ENCODE measurements around the gene TPO.
"Not testable (repeated sequence)": the region's sequence is repeated elsewhere in the genome, so short reads cannot be mapped to it uniquely, and the experiment has no call there.

TPO gene

GRCh38 chr2:1551905-1552304, 138.6 kb downstream of the TPO start:
- FAIRE-seq (no peak), DNase-seq (ENCODE audit: low spot score) (no peak)

DNA sequence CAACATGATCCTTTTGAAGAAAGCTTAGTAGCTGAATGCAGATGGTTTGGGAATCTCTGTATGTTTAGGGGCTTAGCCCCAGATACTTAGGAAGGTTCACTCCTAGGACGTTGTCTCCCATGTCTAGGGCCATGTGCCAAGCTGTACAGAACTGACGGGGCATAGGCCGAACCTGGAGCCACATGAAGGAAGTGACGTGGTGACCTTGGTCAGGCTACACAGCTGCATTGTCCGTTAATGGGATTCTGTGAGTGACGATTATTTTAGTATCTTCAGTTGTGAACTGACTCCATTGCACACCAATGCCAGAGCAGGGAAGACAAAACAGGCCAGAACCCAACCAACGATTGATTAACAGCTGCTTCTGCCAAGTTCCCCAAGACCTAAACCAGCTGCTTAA, 139.3 kb downstream of the TPO start:
- no peak for FAIRE-seq

GRCh38 chr2:1553671-1554295, 140.5 kb downstream of the TPO start:
- DNase-seq (ENCODE audit: low spot score) (peak; percentile 98), FAIRE-seq (peak; percentile 93)

More for the DNA sequence above, 139.3 kb downstream of the TPO start:
- DNase-seq (ENCODE audit: low spot score): no peak

- DNase-seq (ENCODE audit: low spot score): no peak
- FAIRE-seq: no peak
Observed at GRCh38 chr2:1556286-1556685, 143.0 kb downstream of the TPO start.

DNA sequence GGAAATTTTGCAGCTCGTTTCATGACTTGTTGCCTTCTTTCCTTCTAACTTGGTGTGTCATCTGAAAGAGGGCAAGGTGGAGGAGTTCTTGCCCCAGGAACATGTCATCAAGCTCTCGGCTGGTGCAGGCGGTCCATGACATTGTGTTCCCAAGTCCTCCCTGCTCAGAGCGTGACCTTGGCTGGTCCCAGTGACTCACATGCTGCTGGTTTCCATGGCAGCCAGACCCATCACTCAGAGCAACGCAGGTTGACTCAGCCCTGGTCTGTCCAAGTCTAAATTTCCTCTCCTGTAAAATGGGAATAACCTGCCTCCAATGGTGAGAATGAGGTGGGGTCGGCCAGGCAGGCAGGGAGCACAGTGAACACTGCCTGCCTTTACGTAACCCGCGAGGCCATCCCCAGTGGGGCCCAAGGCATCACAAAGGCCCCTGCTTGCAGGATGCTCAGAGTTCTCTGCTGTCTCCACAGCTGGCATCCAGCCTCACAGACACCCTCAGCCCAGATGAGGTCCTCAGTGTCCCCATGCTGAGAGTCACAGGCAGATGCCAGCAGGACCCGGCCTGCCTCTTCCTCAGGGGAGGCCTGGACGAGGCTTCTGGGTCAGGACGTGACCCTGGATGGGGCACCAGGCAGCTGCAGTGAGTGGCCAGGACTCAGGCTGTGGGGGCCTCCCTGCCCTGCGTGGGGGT, 143.7 kb downstream of the TPO start:
- FAIRE-seq (peak; percentile 79), DNase-seq (ENCODE audit: low spot score) (peak; percentile 97)

GRCh38 chr2:1557467-1557820, 144.2 kb downstream of the TPO start:
- FAIRE-seq (no peak), DNase-seq (ENCODE audit: low spot score) (no peak)

DNA sequence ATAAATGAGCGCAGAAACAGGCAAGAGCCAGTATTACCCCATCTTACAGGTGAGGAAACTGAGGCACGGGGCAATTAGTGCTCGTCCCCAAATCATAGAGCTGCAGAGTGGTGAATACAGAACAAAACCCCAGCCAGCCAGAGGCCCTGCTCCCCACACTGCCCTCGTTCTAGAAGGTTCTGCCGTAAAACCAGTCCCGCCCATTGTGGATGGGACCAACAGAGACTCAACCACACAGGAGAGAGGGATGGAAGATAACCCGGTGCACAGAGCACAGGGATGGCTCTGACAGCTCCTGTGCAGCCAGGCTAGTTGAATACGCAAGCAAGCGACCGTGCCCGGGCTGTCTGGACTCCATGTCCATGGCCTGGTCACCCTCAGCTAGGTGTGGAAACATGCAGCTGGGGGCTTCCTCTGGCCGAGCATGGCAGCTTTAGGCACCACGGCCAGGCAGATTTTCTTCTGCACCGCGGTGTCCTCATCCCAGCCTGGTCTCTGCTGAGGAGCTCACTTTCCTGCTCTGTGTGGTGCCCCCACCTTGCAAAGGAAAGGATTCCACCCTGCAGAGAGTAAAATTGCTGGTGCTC, 146.4 kb downstream of the TPO start:
- FAIRE-seq (no peak), DNase-seq (ENCODE audit: low spot score) (no peak)

DNA sequence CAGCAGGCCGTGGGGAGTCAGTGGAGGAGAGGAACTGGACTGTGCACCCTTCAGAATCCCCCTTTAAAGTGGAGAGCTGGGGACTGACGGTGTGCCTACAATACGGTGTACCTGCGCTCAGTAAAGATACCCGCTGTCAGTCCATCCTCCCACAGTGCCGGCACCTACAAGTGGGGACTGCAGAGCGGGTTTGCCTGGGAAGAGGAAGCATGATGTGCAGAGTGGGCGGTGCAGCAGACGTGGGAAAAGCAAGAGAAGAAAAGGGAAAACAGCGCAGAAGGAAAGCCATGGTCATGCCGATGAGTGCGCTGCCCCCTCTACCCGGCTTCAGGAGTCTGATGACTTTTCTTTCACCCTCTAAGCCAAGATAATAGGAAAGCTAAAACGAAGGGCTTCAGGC, 148.0 kb downstream of the TPO start:
- DNase-seq (ENCODE audit: low spot score) (no peak), FAIRE-seq (no peak)

DNA sequence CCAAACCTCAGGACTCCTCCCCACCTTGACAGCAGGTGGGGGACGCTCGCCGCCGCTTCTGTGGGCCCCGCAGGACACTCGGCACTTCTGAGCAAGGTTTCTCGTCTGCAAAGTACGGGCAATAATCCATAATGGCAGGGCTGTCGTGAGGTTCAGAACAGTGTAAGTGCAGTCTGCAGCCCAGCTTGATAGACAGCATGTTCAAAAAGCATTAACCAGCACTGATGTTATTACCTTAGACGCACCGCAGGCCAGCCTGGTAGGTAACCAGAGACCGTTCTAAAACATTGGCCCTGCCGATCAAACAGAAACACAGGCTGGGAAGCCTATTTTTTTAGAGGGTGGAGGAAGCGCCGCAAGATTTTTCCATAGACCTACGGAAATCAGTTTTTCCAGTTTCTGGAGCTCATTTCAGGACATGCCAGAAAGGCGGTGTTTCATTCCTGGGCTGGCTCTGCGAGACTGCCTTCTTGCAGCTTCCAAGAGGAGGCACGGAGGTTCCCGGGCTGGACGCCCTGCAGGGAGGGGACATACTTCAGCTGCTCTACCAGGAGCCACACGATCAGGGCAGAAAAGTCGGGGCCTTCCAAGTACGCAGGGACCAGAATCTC, 148.7 kb downstream of the TPO start:
- no peak for DNase-seq (ENCODE audit: low spot score)
- FAIRE-seq: no peak

DNA sequence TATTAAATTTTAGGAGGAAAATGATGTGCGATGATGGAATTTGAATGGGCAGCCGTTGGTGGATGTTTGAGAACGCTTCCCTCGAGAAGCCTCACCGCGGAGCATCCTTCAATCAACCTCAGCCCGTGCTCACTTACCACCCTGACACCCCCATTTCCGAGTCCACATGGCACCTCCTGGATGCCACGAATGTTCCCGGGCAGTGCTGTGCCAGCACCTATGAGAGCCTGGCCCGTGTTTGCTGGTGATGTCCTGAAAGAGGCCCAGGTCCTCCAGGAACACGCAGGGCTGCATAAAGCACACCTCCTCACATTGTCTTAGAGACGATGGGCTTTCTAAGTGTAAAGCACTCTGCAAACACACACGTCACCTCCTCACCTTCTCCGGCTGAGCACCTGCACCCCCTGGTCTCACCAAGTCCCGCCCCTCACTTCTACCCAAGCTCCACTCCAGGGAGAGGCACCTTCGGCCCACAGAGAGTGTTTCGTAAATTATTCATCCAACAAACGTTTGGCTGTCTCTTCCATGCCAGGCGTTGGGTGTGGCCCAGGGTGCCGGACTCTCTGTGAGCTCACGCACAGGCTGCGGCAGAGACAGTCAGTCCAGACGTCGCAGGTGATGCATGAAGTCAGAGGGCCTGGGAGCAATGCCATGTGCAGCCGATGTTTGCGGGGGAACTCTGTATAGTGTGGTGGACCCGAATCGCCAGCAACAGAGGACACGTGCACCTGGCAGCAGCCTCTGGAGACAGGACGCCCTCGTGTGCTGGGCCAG, 150.0 kb downstream of the TPO start:
- DNase-seq (ENCODE audit: low spot score) (no peak), FAIRE-seq (no peak)

DNA sequence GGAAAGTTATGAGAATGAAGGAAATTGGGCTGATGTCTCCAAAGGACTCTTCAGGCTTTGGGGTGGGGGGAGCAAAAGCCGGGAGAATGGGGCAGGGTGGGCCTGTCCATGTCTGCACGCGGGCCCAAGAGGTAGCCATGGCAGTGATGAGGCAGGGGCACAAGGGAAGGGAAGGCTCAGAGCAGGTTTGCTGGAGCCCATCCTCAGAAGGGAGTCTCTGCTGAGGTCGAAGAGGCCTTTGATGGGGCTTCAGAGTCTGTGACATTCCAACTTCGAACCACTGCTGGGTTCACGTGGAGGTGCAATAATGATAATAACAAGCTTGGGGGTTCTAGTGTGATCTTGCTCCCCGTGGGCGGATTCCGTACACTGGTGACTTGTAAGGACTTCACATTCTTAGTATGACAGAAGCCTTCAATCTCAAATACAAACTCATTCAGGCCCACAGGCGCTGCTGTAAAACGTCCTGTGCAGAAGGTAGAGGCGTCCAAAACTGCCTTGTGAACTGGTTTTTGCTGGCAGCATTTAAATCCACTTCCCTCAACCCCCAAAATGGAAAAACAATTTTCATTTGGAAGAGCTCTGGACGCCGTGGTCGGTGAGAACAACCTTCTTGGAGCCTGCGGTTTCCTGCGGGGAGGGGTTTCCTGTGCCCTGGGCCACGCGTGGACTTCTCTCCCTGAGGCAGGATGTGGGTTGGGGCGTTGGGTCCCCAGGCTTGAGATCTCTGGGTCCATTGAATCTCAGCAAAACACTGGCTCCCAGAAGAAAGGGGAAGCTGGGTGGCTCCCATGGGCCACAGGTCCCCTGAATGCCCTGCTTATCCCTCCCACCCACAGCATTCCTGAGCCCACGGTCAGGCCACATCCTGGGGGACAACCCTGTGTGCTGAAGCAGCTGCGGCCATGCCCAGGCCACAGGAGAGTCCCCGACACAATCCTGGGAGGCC, 151.0 kb downstream of the TPO start:
- FAIRE-seq: no peak
- no peak for DNase-seq (ENCODE audit: low spot score)

DNA sequence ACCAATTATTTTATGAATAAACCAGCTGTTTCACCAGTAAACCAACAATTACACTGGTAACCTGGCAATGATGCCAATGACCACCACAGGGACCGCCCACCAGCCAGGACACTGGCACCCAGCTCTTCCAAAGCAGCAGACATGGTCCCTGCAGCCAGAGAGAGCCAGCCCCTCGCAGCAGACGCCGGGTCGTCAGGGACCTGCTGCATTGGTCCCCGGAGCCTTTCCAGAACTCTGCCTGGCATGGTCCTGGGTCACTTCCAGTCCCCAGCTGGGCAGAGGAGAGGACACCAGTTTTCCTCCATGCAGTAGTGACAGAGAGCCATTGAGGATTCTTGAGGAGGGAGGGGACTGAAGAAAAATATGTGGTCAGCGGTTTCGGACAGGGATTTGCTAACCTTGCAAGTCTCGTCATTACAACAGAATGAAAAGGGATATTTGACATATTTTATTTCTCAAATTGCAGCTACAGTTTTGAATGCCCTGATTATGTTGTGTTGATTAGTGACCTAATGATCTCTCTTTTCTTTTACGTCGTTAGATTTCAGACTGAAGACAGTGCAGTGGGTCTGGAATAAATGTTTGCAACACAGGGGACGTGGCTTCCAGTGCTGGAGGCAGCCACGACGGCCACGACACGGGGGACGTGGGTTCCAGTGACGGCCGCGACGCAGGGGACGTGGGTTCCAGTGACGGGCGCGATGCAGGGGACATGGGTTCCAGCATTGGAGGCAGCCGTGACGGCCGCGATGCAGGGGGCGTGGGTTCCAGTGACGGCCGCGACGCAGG, 154.5 kb downstream of the TPO start:
- FAIRE-seq (no peak), DNase-seq (ENCODE audit: low spot score) (no peak)

- not testable (repeated sequence) for FAIRE-seq; DNase-seq (ENCODE audit: low spot score)
Observed at GRCh38 chr2:1568345-1568668, 155.0 kb downstream of the TPO start.

DNA sequence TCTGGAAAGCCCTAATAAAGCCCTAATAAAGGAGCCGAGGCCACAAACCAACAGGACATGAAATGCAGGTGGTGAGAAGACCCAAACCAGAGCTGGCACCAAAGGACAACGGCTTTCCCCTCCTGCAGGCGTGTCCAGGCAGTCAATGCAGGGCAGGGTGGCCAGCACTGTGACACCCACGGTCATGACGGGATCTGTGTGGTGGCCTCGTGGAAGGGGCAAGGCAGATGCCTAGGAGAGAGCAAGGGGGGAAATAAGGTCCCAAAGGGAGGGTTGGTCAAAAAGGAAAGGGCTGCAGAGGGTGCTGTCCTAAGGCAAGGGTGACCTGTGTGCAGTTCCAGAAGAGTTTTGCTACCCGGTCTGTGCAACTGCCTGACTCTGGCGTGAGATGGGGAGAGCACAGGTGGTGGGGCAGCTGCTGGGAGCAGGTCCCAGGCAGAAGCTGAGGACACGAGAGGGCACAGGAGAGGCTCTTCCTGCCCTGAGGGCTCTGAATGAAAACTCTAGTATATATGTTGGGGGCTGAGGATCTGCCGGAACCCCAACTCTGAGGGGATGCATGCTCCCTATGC, 156.7 kb downstream of the TPO start:
- FAIRE-seq (no peak), DNase-seq (ENCODE audit: low spot score) (no peak)

DNA sequence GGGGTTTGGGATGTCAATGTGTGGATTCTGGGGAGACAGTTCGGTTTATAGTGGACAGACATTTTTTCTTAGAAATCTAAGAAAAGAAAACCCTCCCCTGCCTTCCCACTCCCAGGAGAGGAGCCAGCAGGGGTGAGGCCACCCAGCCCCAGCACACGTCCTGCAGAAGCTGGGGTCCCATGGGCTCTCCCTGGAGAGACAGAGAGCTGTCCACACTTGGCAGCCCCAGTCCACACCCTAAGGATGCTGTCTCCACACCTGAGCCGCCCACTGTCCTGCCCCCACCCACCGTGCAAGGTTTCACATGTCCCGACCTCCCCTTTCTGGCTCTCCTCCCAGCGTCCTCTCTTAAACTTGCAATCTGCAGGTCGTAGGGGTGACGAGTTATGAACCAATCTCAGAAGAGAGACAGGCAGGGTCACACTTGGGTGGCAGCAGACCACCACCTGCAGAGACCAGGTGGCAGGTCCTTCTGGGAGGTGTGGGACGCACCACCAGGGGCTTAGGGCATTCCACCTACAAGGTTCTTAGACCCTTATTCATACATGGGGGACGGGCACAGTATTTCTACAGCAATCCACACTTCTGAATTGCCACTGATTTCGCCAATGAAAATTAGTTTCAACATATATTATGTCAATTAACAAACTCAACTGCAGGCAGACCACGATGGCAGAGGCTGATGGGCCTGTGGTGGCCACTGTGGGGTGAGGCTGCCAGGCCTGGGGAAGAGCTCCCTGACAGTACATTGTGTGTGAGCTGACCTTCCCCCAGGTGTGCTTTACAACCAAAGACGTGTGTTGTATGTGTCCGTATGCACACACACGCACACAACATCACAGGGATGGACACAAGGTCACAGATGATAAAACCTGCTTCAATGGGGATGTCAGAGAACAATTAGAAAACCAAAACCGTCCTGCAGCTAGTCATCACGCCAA, 158.5 kb downstream of the TPO start:
- DNase-seq (ENCODE audit: low spot score) (no peak), FAIRE-seq (no peak)

DNA sequence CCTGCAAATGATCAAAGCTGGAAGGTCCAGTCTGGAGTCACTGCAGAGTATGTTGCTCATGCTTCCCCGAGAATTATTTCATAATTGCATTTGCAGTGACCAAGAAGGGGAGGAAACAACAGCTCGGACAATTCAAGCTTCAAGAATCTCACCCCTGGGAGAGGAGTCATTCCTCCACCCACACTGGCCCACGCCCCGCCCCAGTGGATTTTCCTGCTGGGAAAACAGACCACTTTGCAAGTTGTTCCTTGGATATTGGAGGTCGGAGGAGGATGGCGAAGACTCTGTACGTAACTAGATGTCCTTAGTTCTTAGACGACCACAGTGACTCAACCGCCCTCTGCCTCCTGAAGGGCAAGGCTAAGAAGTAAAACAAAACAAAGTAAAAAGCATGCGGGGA, 159.4 kb downstream of the TPO start:
- FAIRE-seq: no peak
- DNase-seq (ENCODE audit: low spot score): peak; percentile 49

- FAIRE-seq: no peak
Observed at GRCh38 chr2:1577846-1578245, 164.6 kb downstream of the TPO start.

GRCh38 chr2:1581257-1581964, 168.1 kb downstream of the TPO start:
- FAIRE-seq; DNase-seq (ENCODE audit: low spot score): not testable (repeated sequence)

More at GRCh38 chr2:1577846-1578245, 164.6 kb downstream of the TPO start:
- DNase-seq (ENCODE audit: low spot score): no peak

Data from RCC 7860 (cell line).